Kidney (tissue), 14 donors: ENCODE data around the gene GRB10. TPM values are rescaled to one million over a fixed set of nuclear protein-coding genes. Genes with fewer than 3 reads are reported as not detected.

ENCODE experiments used
- DNase-seq, 5 donors: peaks; one replicate each; pipeline ENCODE4 v3.0.0-alpha.2; 2013 to 2020
- FAIRE-seq: peaks from 2 replicates; lab custom pipeline; 2012; peaks lifted over from hg19 to GRCh38; lab: Jason Lieb, UNC
- H3K27ac ChIP-seq, 2 donors: one replicate each; pipeline ENCODE4 v1.7.0; 2013; ENCODE audit warnings: low read depth in 2 of 2, low read length in 2 of 2, inconsistent platforms in 1 of 2
- H3K27me3 ChIP-seq: one replicate; pipeline ENCODE4 v1.7.1; 2013; ENCODE audit warnings: low read length, inconsistent platforms; ENCODE audit not compliant: control insufficient read depth, insufficient read depth
- H3K36me3 ChIP-seq, 3 donors: one replicate each; pipeline versions ENCODE4 v1.7.0 to v1.7.1; 2013; ENCODE audit warnings: low read length in 3 of 3, control low read depth in 1 of 3, inconsistent platforms in 1 of 3; ENCODE audit not compliant: insufficient read depth in 3 of 3, control insufficient read depth in 2 of 3
- H3K4me1 ChIP-seq, 3 donors: one replicate each; pipeline versions ENCODE4 v1.7.0 to v1.7.1; 2013; ENCODE audit warnings: low read length in 3 of 3, inconsistent platforms in 1 of 3, low read depth in 1 of 3; ENCODE audit not compliant: control insufficient read depth in 2 of 3, insufficient read depth in 2 of 3
- H3K4me3 ChIP-seq, 3 donors: one replicate each; pipeline versions ENCODE4 v1.7.0 to v1.8.1; 2013; ENCODE audit warnings: low read length in 3 of 3, control low read depth in 1 of 3, inconsistent platforms in 1 of 3
- H3K9ac ChIP-seq, 3 donors: one replicate each; pipeline versions ENCODE4 v1.7.0 to v1.7.1; 2013; ENCODE audit warnings: low read length in 3 of 3, control low read depth in 1 of 3, inconsistent platforms in 1 of 3
- H3K9me3 ChIP-seq, 3 donors: one replicate each; pipeline versions ENCODE4 v1.7.0 to v1.7.1; 2013; ENCODE audit warnings: low read length in 3 of 3, control low read depth in 1 of 3, inconsistent platforms in 1 of 3; ENCODE audit not compliant: control insufficient read depth in 2 of 3, insufficient read depth in 1 of 3
- CTCF ChIP-seq: IDR thresholded peaks from 3 replicates; pipeline ENCODE4 v1.5.1; 2012; ENCODE audit warnings: mild to moderate bottlenecking, moderate library complexity, borderline replicate concordance; ENCODE audit not compliant: insufficient read depth; ENCODE audit errors: extremely low read depth
- intact Hi-C: fragments of 100-400 bp; cut with DNase I; formaldehyde crosslinking; loops from one replicate; pipeline ENCODE4 v1.11.1; 2022
- polyA plus RNA-seq: library from polyadenylated mRNA; stranded (reverse); fragments of 350-450 nt; fragmentation: Illumina TruSeq; extraction: RNeasy Lipid Tissue Mini Kit (QIAGEN cat#74804); gene quantifications from one replicate; pipeline ENCODE4 v1.2.3, GENCODE V29; 2014; ENCODE audit warnings: low read depth, low replicate concordance; ENCODE audit not compliant: insufficient read depth
- total RNA-seq: library from RNA; stranded (reverse); fragmentation: NEBNext Ultra II Directional; extraction: Animal tissue kit (Norgen Biotek cat#: 25700); gene quantifications from one replicate; pipeline ENCODE4 v1.2.1, GENCODE V29; 2021
- donor health status: control.
- donor health status: control.
- donor health status: control.
- donor health status: control.
- donor health status: control.
- donor health status: DM: yes; HTN: yes; CAD: no.
- donor health status: Normal renal cell carcinoma (clear cell type).

Gene GRB10
- total and polyA plus RNA-seq, 2 donors from 2014 or later = 32.3 to 57.8 TPM

GRCh38 chr7:50687575-50688225 lies 95.0 kb downstream of the GRB10 start:
- peaks cover 0 to 23% (median 8%) of the 10 kb centered on the region in 3 donors for H3K4me1 ChIP-seq
- H3K9me3 ChIP-seq = no peaks in the 10 kb centered on the region
- DNase-seq = no peak
- H3K4me3 ChIP-seq = no peak overlapping the region
- peaks cover 0 to 16% (median 7%) of the 10 kb centered on the region in 3 donors for H3K36me3 ChIP-seq
- no peak for FAIRE-seq
- no peak for TF ChIP-seq CTCF
- H3K27ac ChIP-seq = no peak overlapping the region
- no peak overlapping the region for H3K9ac ChIP-seq
- H3K27me3 ChIP-seq = no peaks in the 10 kb centered on the region
- intact Hi-C loops = no loop called here

GRCh38 chr7:50687096-50687495 lies 95.6 kb downstream of the GRB10 start:
- DNase-seq (no peak), FAIRE-seq (no peak)
- Histone ChIP-seq H3K9ac (no peak overlapping the region), H3K4me1 (peaks cover 0 to 23% (median 8%) of the 10 kb centered on the region in 3 donors), H3K4me3 (no peak overlapping the region), H3K36me3 (peaks cover 0 to 16% (median 7%) of the 10 kb centered on the region in 3 donors), H3K9me3 (no peaks in the 10 kb centered on the region), H3K27me3 (no peaks in the 10 kb centered on the region), H3K27ac (no peak overlapping the region)
- TF ChIP-seq CTCF = no peak
- intact Hi-C loops = no loop called here

- no peaks in the 10 kb centered on the region for H3K27me3 ChIP-seq
- peak overlapping the region; percentile 16 to 30 for H3K27ac ChIP-seq
- H3K4me3 ChIP-seq = no peak overlapping the region
- intact Hi-C loops = no loop called here
- H3K9me3 ChIP-seq = no peaks in the 10 kb centered on the region
- H3K4me1 ChIP-seq = peaks cover 0 to 37% (median 11%) of the 10 kb centered on the region in 3 donors
- H3K9ac ChIP-seq = no peak overlapping the region
- DNase-seq (no peak), FAIRE-seq (no peak)
- no peak for TF ChIP-seq CTCF
- peaks cover 0 to 16% (median 7%) of the 10 kb centered on the region in 3 donors for H3K36me3 ChIP-seq
Observed at GRCh38 chr7:50685135-50686065, 97.3 kb downstream of the GRB10 start.
